ENCODE measurements around the gene GSTP1.

GSTP1 gene

GRCh38 chr11:67583247-67584204, at the start of gene GSTP1:
GSTP1 (plus strand) TSS chr11:67583812; CDS start chr11:67583844, 32 bp downstream.
- peak within 1 kb of the TSS; percentile 79 for H3K4me3 ChIP-seq (ENCODE audit: low read depth, low read length)
- DNase-seq (ENCODE audit: low read depth, low spot score) = peak; percentile 33
- CTCF ChIA-PET = interaction anchor here (0.6 to 4.5 kb wide), 18 partner anchors 9 to 237 kb away, joined by 3 to 22 read pairs (median 4); partner anchors contain the start of genes NUDT8 and PPP1CA
- POLR2A ChIA-PET = interaction anchor here (0.7 to 2.5 kb wide), 3 partner anchors 9 to 210 kb away, joined by 3 to 9 read pairs (median 5); partner anchors contain the start of gene CLCF1
- TF ChIP-seq, protein P1, sequence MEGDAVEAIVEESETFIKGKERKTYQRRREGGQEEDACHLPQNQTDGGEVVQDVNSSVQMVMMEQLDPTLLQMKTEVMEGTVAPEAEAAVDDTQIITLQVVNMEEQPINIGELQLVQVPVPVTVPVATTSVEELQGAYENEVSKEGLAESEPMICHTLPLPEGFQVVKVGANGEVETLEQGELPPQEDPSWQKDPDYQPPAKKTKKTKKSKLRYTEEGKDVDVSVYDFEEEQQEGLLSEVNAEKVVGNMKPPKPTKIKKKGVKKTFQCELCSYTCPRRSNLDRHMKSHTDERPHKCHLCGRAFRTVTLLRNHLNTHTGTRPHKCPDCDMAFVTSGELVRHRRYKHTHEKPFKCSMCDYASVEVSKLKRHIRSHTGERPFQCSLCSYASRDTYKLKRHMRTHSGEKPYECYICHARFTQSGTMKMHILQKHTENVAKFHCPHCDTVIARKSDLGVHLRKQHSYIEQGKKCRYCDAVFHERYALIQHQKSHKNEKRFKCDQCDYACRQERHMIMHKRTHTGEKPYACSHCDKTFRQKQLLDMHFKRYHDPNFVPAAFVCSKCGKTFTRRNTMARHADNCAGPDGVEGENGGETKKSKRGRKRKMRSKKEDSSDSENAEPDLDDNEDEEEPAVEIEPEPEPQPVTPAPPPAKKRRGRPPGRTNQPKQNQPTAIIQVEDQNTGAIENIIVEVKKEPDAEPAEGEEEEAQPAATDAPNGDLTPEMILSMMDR (IDR thresholded peaks at IDR 0.05; ENCODE audit: insufficient read depth, low read length, missing control alignments) = peak; percentile 64

GRCh38 chr11:67534070-67534679, 49.4 kb upstream of the GSTP1 start:
- TF ChIP-seq, protein P1 (IDR thresholded peaks at IDR 0.05; ENCODE audit: insufficient read depth, low read length, missing control alignments) = no peak
- POLR2A ChIA-PET = no interaction called here
- H3K4me3 ChIP-seq (ENCODE audit: low read depth, low read length) = no peak overlapping the region
- CTCF ChIA-PET = no interaction called here
- no peak for DNase-seq (ENCODE audit: low read depth, low spot score)

GRCh38 chr11:67535561-67535960, 48.1 kb upstream of the GSTP1 start:
- no peak for DNase-seq (ENCODE audit: low read depth, low spot score)
- TF ChIP-seq, protein P1 (IDR thresholded peaks at IDR 0.05; ENCODE audit: insufficient read depth, low read length, missing control alignments) = no peak
- POLR2A ChIA-PET = no interaction called here
- no peak overlapping the region for H3K4me3 ChIP-seq (ENCODE audit: low read depth, low read length)
- CTCF ChIA-PET = no interaction called here

DNA sequence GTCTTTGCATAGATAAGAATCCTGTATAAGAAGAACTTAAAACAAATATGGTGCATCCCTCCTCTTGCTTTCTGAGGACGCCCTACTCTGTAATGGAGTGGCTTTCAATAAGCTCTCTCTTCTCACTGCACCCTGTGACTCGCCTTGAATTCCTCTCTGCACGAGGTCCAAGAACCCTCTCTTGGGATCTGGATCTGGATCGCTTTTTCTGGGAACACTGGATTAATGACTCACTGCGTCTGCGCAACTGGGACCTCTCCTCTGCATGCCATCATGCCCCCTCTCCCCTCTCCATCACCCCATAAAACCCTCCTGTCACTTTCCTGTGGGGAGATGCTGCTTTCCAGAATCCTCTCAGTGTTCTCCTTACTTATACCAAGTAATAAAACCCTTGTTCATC, 45.3 kb upstream of the GSTP1 start:
- ChIA-PET CTCF (interaction anchor here (1.2 kb wide), 1 partner anchor 45 kb away, joined by 3 read pairs; no protein-coding TSS in a partner anchor), POLR2A (no interaction called here)

GRCh38 chr11:67538823-67539505, 44.6 kb upstream of the GSTP1 start:
- TF ChIP-seq, protein P1 (IDR thresholded peaks at IDR 0.05; ENCODE audit: insufficient read depth, low read length, missing control alignments) = no peak
- ChIA-PET POLR2A (no interaction called here), CTCF (interaction anchor here (1.2 kb wide), 1 partner anchor 44 kb away, joined by 3 read pairs; no protein-coding TSS in a partner anchor)
- no peak overlapping the region for H3K4me3 ChIP-seq (ENCODE audit: low read depth, low read length)
- DNase-seq (ENCODE audit: low read depth, low spot score) = no peak

More for the DNA sequence above, 45.3 kb upstream of the GSTP1 start:
- no peak overlapping the region for H3K4me3 ChIP-seq (ENCODE audit: low read depth, low read length)
- DNase-seq (ENCODE audit: low read depth, low spot score) = no peak
- TF ChIP-seq, protein P1 (IDR thresholded peaks at IDR 0.05; ENCODE audit: insufficient read depth, low read length, missing control alignments) = no peak

All from AG04449 (cell line).